Tibial artery (tissue), 4 donors: ENCODE measurements around the gene ARIH1.

Experiments
- DNase-seq, 2 donors: peaks; one replicate each; pipeline ENCODE4 v3.0.0-alpha.2; 2019
- H3K27ac ChIP-seq, 2 donors: fragments of 200-600 bp; sonication (generic) in 1 of 2; 1 replicate in 1 of 2; 2 replicates in 1 of 2; pipeline ENCODE4 v1.5.1; 2018 to 2019; ENCODE audit warnings: mild to moderate bottlenecking in 1 of 2
- H3K27me3 ChIP-seq, 2 donors: fragments of 200-600 bp; sonication (generic) in 1 of 2; one replicate each; pipeline versions ENCODE4 v1.5.1 to v1.6.0; 2016 to 2019
- H3K36me3 ChIP-seq, 3 donors: fragments of 200-600 bp; sonication (generic) in 2 of 3; one replicate each; pipeline ENCODE4 v1.5.1; 2016 to 2019; ENCODE audit warnings: mild to moderate bottlenecking in 2 of 3
- H3K4me1 ChIP-seq, 4 donors: fragments of 200-600 bp; sonication (generic) in 2 of 4; 1 replicate in 3 of 4; 2 replicates in 1 of 4; pipeline ENCODE4 v1.5.1; 2016 to 2019
- H3K4me3 ChIP-seq, 2 donors: fragments of 200-600 bp; sonication (generic) in 1 of 2; 1 replicate in 1 of 2; 2 replicates in 1 of 2; pipeline ENCODE4 v1.5.1; 2018 to 2019; ENCODE audit warnings: mild to moderate bottlenecking in 2 of 2
- H3K9me3 ChIP-seq, 3 donors: fragments of 200-600 bp; sonication (generic) in 1 of 3; one replicate each; pipeline ENCODE4 v1.5.1; 2016 to 2019
- CTCF ChIP-seq, 2 experiments: fragments of 200-600 bp in 1 of 2; fragments of 450-650 bp in 1 of 2; IDR thresholded peaks; one replicate each; pipeline ENCODE4 v1.5.1; 2017 to 2019; ENCODE audit warnings: antibody characterized with exemption in 2 of 2, mild to moderate bottlenecking in 1 of 2, moderate library complexity in 1 of 2
- intact Hi-C: fragments of 100-400 bp; cut with DNase I; formaldehyde crosslinking; loops from one replicate; pipeline ENCODE4 v1.15.0; 2023; ENCODE audit warnings: low total_unique reads

Gene ARIH1

GRCh38 chr15:72559781-72560180 lies 85.7 kb downstream of the ARIH1 start:
- H3K9me3 ChIP-seq: no peaks in the 10 kb centered on the region
- intact Hi-C loops: no loop called here

GRCh38 chr15:72560458-72560857 lies 86.3 kb downstream of the ARIH1 start:
- no peaks in the 10 kb centered on the region for H3K27me3 ChIP-seq
- H3K4me1 ChIP-seq: no peaks in the 10 kb centered on the region
- DNase-seq: no peak
- no peak for TF ChIP-seq CTCF (IDR thresholded peaks at IDR 0.05)
- peaks cover 11 to 48% (median 18%) of the 10 kb centered on the region in 3 donors for H3K36me3 ChIP-seq
- no peak overlapping the region for H3K27ac ChIP-seq
- no peaks in the 10 kb centered on the region for H3K9me3 ChIP-seq
- H3K4me3 ChIP-seq: no peak overlapping the region
- intact Hi-C loops: no loop called here

More at GRCh38 chr15:72559781-72560180, 85.7 kb downstream of the ARIH1 start:
- no peak for TF ChIP-seq CTCF (IDR thresholded peaks at IDR 0.05)
- H3K27me3 ChIP-seq: no peaks in the 10 kb centered on the region
- H3K27ac ChIP-seq: no peak overlapping the region
- DNase-seq: no peak
- H3K4me3 ChIP-seq: no peak overlapping the region
- peaks cover 0 to 6% (median 0%) of the 10 kb centered on the region in 4 donors for H3K4me1 ChIP-seq
- H3K36me3 ChIP-seq: peaks cover 8 to 44% (median 21%) of the 10 kb centered on the region in 3 donors

DNA sequence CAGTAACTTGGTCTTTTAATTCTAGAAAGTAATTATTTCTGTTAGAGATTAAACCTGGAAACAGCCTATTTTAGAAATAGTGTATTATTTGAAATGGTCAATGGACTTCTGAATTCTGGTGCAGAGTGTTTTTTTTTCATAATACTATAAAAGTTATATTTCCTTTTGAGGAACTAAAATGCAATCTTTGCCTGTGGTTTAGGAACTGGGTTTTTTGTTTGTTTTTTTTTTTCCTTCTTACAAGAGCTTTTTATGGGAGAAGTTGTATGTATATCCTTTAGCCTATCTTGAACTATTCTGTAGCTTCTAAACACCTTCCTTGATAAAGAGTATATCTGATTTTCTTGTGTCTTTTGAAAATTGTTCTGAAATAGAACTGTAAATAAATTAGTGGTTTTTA lies 88.3 kb downstream of the ARIH1 start:
- H3K4me1 ChIP-seq: no peaks in the 10 kb centered on the region
- no peak for DNase-seq
- intact Hi-C loops: no loop called here
- no peak for TF ChIP-seq CTCF (IDR thresholded peaks at IDR 0.05)
- no peaks in the 10 kb centered on the region for H3K27me3 ChIP-seq
- H3K27ac ChIP-seq: no peak overlapping the region
- no peaks in the 10 kb centered on the region for H3K9me3 ChIP-seq
- H3K4me3 ChIP-seq: no peak overlapping the region
- H3K36me3 ChIP-seq: peaks cover 19 to 50% (median 21%) of the 10 kb centered on the region in 3 donors

GRCh38 chr15:72562878-72563277 lies 88.7 kb downstream of the ARIH1 start:
- no peak for TF ChIP-seq CTCF (IDR thresholded peaks at IDR 0.05)
- Histone ChIP-seq H3K4me1 (no peaks in the 10 kb centered on the region), H3K27ac (no peak overlapping the region), H3K36me3 (peaks cover 19 to 50% (median 25%) of the 10 kb centered on the region in 3 donors), H3K9me3 (no peaks in the 10 kb centered on the region), H3K27me3 (no peaks in the 10 kb centered on the region), H3K4me3 (no peak overlapping the region)
- DNase-seq: no peak
- intact Hi-C loops: no loop called here

- no peak for DNase-seq
- peaks cover 19 to 50% (median 28%) of the 10 kb centered on the region in 3 donors for H3K36me3 ChIP-seq
- no peaks in the 10 kb centered on the region for H3K9me3 ChIP-seq
- no peak overlapping the region for H3K4me3 ChIP-seq
- no peaks in the 10 kb centered on the region for H3K27me3 ChIP-seq
- no peak for TF ChIP-seq CTCF (IDR thresholded peaks at IDR 0.05)
- no peaks in the 10 kb centered on the region for H3K4me1 ChIP-seq
- intact Hi-C loops: no loop called here
- no peak overlapping the region for H3K27ac ChIP-seq
Observed at GRCh38 chr15:72564091-72564490, 90.0 kb downstream of the ARIH1 start.

- no peak for TF ChIP-seq CTCF (IDR thresholded peaks at IDR 0.05)
- Histone ChIP-seq H3K4me3 (no peak overlapping the region), H3K4me1 (no peaks in the 10 kb centered on the region), H3K36me3 (peaks cover 19 to 53% (median 35%) of the 10 kb centered on the region in 3 donors), H3K9me3 (no peaks in the 10 kb centered on the region), H3K27me3 (no peaks in the 10 kb centered on the region), H3K27ac (no peak overlapping the region)
- DNase-seq: no peak
- intact Hi-C loops: no loop called here
Observed at GRCh38 chr15:72566973-72567372, 92.8 kb downstream of the ARIH1 start.
